Measurements from ENCODE around the gene SIK1. TPM values are rescaled to one million over a fixed set of nuclear protein-coding genes. Genes with fewer than 3 reads are reported as not detected.

The SIK1 gene
- total RNA-seq, 1 experiment from 2014 or later: 32.3 TPM

GRCh38 chr21:43375006-43375836 lies 51.7 kb downstream of the SIK1 start:
- TF ChIP-seq REST (IDR thresholded peaks at IDR 0.05; ENCODE audit: insufficient read depth in 1 of 2, low read depth in 2 of 2, low read length in 1 of 2) (no peak), CTCF (IDR thresholded peaks at IDR 0.05) (no peak), TCF7L2 (IDR thresholded peaks at IDR 0.05; ENCODE audit: low read depth, low read length) (no peak), SIN3A (IDR thresholded peaks at IDR 0.05; ENCODE audit: borderline replicate concordance, insufficient read depth, low read depth, low read length) (no peak), POLR2AphosphoS5 (IDR thresholded peaks at IDR 0.05; ENCODE audit: low read depth, low read length) (no peak)
- ChIA-PET POLR2A (no interaction called here), CTCF (no interaction called here)
- in situ Hi-C loops (cut with HindIII; ENCODE audit: low pct_unique_long_range_greater_than_20kb, low sequenced_read_pairs): no loop called here
- BruUV-seq (replicated peaks): no TSS peak
- Histone ChIP-seq H3K4me1 (ENCODE audit: control insufficient read depth, insufficient read depth, low read length) (no peaks in the 10 kb centered on the region), H3K36me3 (ENCODE audit: control insufficient read depth, insufficient read depth, low read length) (no peaks in the 10 kb centered on the region), H3K27ac (ENCODE audit: low read length) (no peak overlapping the region), H3K9me3 (ENCODE audit: control insufficient read depth, insufficient read depth, low read depth, low read length) (no peaks in the 10 kb centered on the region), H3K27me3 (ENCODE audit: control insufficient read depth, insufficient read depth, low read length) (no peaks in the 10 kb centered on the region), H3K4me3 (ENCODE audit: low read depth in 2 of 2, low read length in 2 of 2) (no peak overlapping the region)
- DNase-seq (ENCODE audit: low read depth, low spot score) (no peak), ATAC-seq (no peak)
- intact Hi-C loops (cut with micrococcal nuclease; ENCODE audit: unreplicated experiment): no loop called here

GRCh38 chr21:43374228-43374885 lies 52.6 kb downstream of the SIK1 start:
- intact Hi-C loops (cut with micrococcal nuclease; ENCODE audit: unreplicated experiment): no loop called here
- no TSS peak for BruUV-seq (replicated peaks)
- Histone ChIP-seq H3K9me3 (ENCODE audit: control insufficient read depth, insufficient read depth, low read depth, low read length) (no peaks in the 10 kb centered on the region), H3K36me3 (ENCODE audit: control insufficient read depth, insufficient read depth, low read length) (no peaks in the 10 kb centered on the region), H3K4me3 (ENCODE audit: low read depth in 2 of 2, low read length in 2 of 2) (no peak overlapping the region), H3K27me3 (ENCODE audit: control insufficient read depth, insufficient read depth, low read length) (no peaks in the 10 kb centered on the region), H3K27ac (ENCODE audit: low read length) (no peak overlapping the region), H3K4me1 (ENCODE audit: control insufficient read depth, insufficient read depth, low read length) (no peaks in the 10 kb centered on the region)
- CTCF ChIA-PET: no interaction called here
- ATAC-seq: no peak
- POLR2A ChIA-PET: no interaction called here
- DNase-seq (ENCODE audit: low read depth, low spot score): no peak
- TF ChIP-seq REST (IDR thresholded peaks at IDR 0.05; ENCODE audit: insufficient read depth in 1 of 2, low read depth in 2 of 2, low read length in 1 of 2): no peak
- TF ChIP-seq TCF7L2 (IDR thresholded peaks at IDR 0.05; ENCODE audit: low read depth, low read length): no peak
- no peak for TF ChIP-seq CTCF (IDR thresholded peaks at IDR 0.05)
- no peak for TF ChIP-seq SIN3A (IDR thresholded peaks at IDR 0.05; ENCODE audit: borderline replicate concordance, insufficient read depth, low read depth, low read length)
- no peak for TF ChIP-seq POLR2AphosphoS5 (IDR thresholded peaks at IDR 0.05; ENCODE audit: low read depth, low read length)
- in situ Hi-C loops (cut with HindIII; ENCODE audit: low pct_unique_long_range_greater_than_20kb, low sequenced_read_pairs): no loop called here
